Glutamatergic neuron (in vitro differentiated cells): ENCODE measurements around the gene TRIO. TPM values are rescaled to one million over a fixed set of nuclear protein-coding genes. Genes with fewer than 3 reads are reported as not detected.

ENCODE experiments used
- DNase-seq: peaks from one replicate; pipeline ENCODE4 v3.0.0; 2022
- H3K27ac Mint-ChIP-seq: one replicate; pipeline ENCODE4 v1.8.0; 2020; ENCODE audit warnings: mild to moderate bottlenecking, mixed read lengths, inconsistent platforms; ENCODE audit not compliant: unreplicated experiment
- H3K27me3 Mint-ChIP-seq: one replicate; pipeline ENCODE4 v1.8.0; 2020; ENCODE audit warnings: mild to moderate bottlenecking, moderate library complexity, mixed read lengths, inconsistent platforms; ENCODE audit not compliant: unreplicated experiment
- H3K36me3 Mint-ChIP-seq: one replicate; pipeline ENCODE4 v1.8.0; 2020; ENCODE audit warnings: mild to moderate bottlenecking, mixed read lengths, inconsistent platforms; ENCODE audit not compliant: unreplicated experiment
- H3K4me1 Mint-ChIP-seq: one replicate; pipeline ENCODE4 v1.8.0; 2020; ENCODE audit warnings: mild to moderate bottlenecking, low read depth, mixed read lengths, inconsistent platforms; ENCODE audit not compliant: unreplicated experiment
- H3K4me3 Mint-ChIP-seq: one replicate; pipeline ENCODE4 v1.8.0; 2020; ENCODE audit warnings: mild to moderate bottlenecking, mixed read lengths, inconsistent platforms; ENCODE audit not compliant: unreplicated experiment
- H3K9me3 Mint-ChIP-seq: one replicate; pipeline ENCODE4 v1.8.0; 2020; ENCODE audit warnings: mild to moderate bottlenecking, moderate library complexity, mixed read lengths, inconsistent platforms; ENCODE audit not compliant: unreplicated experiment
- total RNA-seq: library from RNA; stranded (reverse); fragmentation: NEBNext Ultra II Directional; extraction: Animal tissue kit (Norgen Biotek cat#: 25700); gene quantifications from one replicate; pipeline ENCODE4 v1.2.1, GENCODE V29; 2021; ENCODE audit not compliant: unreplicated experiment
- TF ChIP-seq, protein P1 (sequence below): fragments of 200-600 bp; sonication (generic); IDR thresholded peaks from one replicate; pipeline ENCODE4 v1.5.0; 2021; ENCODE audit not compliant: partially characterized antibody, unreplicated experiment

Gene TRIO
- total RNA-seq, 1 donor from 2014 or later: 281 TPM

- Mint-ChIP-seq H3K36me3 (no peaks in the 10 kb centered on the region), H3K27me3 (peaks cover 6% of the 10 kb centered on the region), H3K27ac (peak overlapping the region; percentile 95), H3K4me1 (peaks cover 67% of the 10 kb centered on the region), H3K9me3 (peaks cover 5% of the 10 kb centered on the region), H3K4me3 (peak overlapping the region; percentile 83)
- TF ChIP-seq, protein P1, sequence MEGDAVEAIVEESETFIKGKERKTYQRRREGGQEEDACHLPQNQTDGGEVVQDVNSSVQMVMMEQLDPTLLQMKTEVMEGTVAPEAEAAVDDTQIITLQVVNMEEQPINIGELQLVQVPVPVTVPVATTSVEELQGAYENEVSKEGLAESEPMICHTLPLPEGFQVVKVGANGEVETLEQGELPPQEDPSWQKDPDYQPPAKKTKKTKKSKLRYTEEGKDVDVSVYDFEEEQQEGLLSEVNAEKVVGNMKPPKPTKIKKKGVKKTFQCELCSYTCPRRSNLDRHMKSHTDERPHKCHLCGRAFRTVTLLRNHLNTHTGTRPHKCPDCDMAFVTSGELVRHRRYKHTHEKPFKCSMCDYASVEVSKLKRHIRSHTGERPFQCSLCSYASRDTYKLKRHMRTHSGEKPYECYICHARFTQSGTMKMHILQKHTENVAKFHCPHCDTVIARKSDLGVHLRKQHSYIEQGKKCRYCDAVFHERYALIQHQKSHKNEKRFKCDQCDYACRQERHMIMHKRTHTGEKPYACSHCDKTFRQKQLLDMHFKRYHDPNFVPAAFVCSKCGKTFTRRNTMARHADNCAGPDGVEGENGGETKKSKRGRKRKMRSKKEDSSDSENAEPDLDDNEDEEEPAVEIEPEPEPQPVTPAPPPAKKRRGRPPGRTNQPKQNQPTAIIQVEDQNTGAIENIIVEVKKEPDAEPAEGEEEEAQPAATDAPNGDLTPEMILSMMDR: no peak
- peak; percentile 78 for DNase-seq
Observed at GRCh38 chr5:14243766-14244165, 100.6 kb downstream of the TRIO start.

- TF ChIP-seq, protein P1: no peak
- Mint-ChIP-seq H3K4me1 (peaks cover 69% of the 10 kb centered on the region), H3K27me3 (peaks cover 7% of the 10 kb centered on the region), H3K4me3 (peak overlapping the region; percentile 61), H3K27ac (peak overlapping the region; percentile 95), H3K9me3 (peaks cover 12% of the 10 kb centered on the region), H3K36me3 (no peaks in the 10 kb centered on the region)
- no peak for DNase-seq
Observed at GRCh38 chr5:14244721-14245120, 101.6 kb downstream of the TRIO start.

DNA sequence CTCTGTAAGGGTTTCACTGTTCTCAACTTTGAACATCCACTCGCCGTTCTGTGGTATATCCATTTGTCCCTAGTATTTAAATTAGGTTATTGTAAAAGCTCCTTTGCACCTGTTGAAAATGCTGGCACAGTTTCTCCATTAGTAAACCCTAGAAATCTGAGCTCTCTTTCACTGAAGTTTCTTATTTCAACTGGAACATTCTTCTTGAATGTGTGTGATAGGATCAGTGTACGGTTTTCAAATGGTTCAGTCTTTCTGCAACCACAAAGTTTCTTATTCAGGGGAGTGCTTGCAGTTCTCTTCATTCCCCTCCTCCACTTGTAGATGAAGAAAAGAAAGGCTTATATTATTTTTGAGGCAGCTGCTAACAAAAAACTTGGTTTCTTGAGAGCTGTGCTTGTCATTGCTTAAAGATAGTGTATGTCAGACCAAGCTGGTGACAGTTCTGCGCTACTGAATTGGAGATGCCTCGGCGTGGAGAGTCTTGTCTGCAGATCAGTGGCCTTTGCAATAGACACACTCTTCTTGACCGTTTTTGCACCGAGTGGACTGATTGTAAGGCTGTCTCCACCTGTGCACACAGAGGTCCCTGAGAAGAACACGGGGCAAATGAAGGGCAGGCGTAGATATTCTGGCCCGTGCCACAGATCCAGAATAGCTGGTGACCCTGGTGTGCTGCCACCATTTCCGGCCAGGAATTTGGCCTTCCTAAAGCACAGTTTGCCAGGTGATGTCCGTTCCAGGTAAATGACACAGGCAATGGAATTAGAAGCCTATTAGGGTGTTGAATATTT, 102.2 kb downstream of the TRIO start:
- TF ChIP-seq, protein P1: no peak
- H3K9me3 Mint-ChIP-seq: peaks cover 14% of the 10 kb centered on the region
- H3K4me3 Mint-ChIP-seq: no peak overlapping the region
- H3K4me1 Mint-ChIP-seq: peaks cover 69% of the 10 kb centered on the region
- H3K36me3 Mint-ChIP-seq: no peaks in the 10 kb centered on the region
- no peak for DNase-seq
- peaks cover 11% of the 10 kb centered on the region for H3K27me3 Mint-ChIP-seq
- no peak overlapping the region for H3K27ac Mint-ChIP-seq

GRCh38 chr5:14246350-14247053, 103.4 kb downstream of the TRIO start:
- peak overlapping the region; percentile 55 for H3K27ac Mint-ChIP-seq
- H3K9me3 Mint-ChIP-seq: peaks cover 18% of the 10 kb centered on the region
- TF ChIP-seq, protein P1: no peak
- peaks cover 14% of the 10 kb centered on the region for H3K27me3 Mint-ChIP-seq
- peak overlapping the region; percentile 47 for H3K4me3 Mint-ChIP-seq
- peaks cover 70% of the 10 kb centered on the region for H3K4me1 Mint-ChIP-seq
- DNase-seq: no peak
- no peaks in the 10 kb centered on the region for H3K36me3 Mint-ChIP-seq

DNA sequence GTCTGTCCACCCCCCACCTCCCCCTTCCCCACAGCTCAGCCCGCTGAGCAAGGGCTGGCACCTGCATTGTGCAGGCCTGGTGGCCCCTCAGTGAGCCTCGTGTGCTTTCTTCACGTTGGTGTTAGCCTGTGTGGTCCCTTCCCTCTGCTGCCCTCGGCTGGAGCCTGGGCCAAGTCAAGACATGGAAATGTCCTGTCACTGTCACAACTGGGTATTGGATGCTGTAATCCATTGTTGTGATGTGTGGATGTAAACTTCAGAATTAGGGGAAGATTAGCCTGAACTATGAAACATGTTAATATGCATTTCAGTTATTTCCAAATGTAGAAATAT, 103.9 kb downstream of the TRIO start:
- H3K4me3 Mint-ChIP-seq: peak overlapping the region; percentile 49
- H3K27ac Mint-ChIP-seq: no peak overlapping the region
- no peaks in the 10 kb centered on the region for H3K36me3 Mint-ChIP-seq
- peaks cover 70% of the 10 kb centered on the region for H3K4me1 Mint-ChIP-seq
- TF ChIP-seq, protein P1: no peak
- H3K27me3 Mint-ChIP-seq: peaks cover 13% of the 10 kb centered on the region
- H3K9me3 Mint-ChIP-seq: peaks cover 22% of the 10 kb centered on the region
- no peak for DNase-seq
